Measurements from ENCODE around the gene IFI35. TPM values are rescaled to one million over a fixed set of nuclear protein-coding genes. Genes with fewer than 3 reads are reported as not detected.

The IFI35 gene
- polyA plus RNA-seq, 2 of the 4 experiments (the other 2 are of a cell fraction) = 10.8 to 20.2 TPM

GRCh38 chr17:43010667-43011308, 4.2 kb downstream of the IFI35 start:
- peak in 1 of 2 experiments; percentile 64 for DNase-seq (ENCODE audit: low read depth in 1 of 2, low spot score in 1 of 2)
- ChIA-PET POLR2A (interaction anchor here (5.7 kb wide), 1 partner anchor 12 kb away, joined by 38 read pairs; the partner anchor contains the start of gene RPL27), CTCF (interaction anchor here (0.6 to 3.4 kb wide), 6 partner anchors 8 to 82 kb away, joined by 3 to 20 read pairs (median 3); partner anchors contain the start of genes RND2 and RPL27)
- peaks cover 16% of the 10 kb centered on the region; the same call in 2 of the 3 replicates for H3K4me1 ChIP-seq
- ATAC-seq = no peak
- peak overlapping the region; percentile 22 for H3K4me2 ChIP-seq
- WGBS (ENCODE audit: missing lambda C conversion rate) = 76% methylated on average over 5 of the region's 5 CpGs
- H3K9me3 ChIP-seq = no peaks in the 10 kb centered on the region
- FAIRE-seq = no peak
- H3K27ac ChIP-seq = no peak overlapping the region; a peak in 1 of 6 replicates
- H3K4me3 ChIP-seq = no peak overlapping the region
- TF ChIP-seq KDM5A (IDR thresholded peaks at IDR 0.05) = no peak
- TF ChIP-seq EP300 (IDR thresholded peaks at IDR 0.05) = no peak
- TF ChIP-seq KDM1A (IDR thresholded peaks at IDR 0.05; ENCODE audit: low read depth) = no peak

- DNase-seq (ENCODE audit: low read depth in 1 of 2, low spot score in 1 of 2) (no peak), ATAC-seq (0 out of 6 replicates have a peak, but pooled peaks of 1 of the 2 experiments have one; percentile 12), FAIRE-seq (no peak)
- 88% methylated on average over 15 of the region's 15 CpGs for WGBS (ENCODE audit: missing lambda C conversion rate)
- ChIA-PET POLR2A (interaction anchor here (1.1 to 5.7 kb wide), 2 partner anchors 10 to 13 kb away, joined by 3 to 38 read pairs; partner anchors contain the start of gene RPL27), CTCF (interaction anchor here (0.6 to 3.4 kb wide), 8 partner anchors 9 to 83 kb away, joined by 3 to 20 read pairs (median 4); partner anchors contain the start of genes RND2 and RPL27)
- Histone ChIP-seq H3K9me3 (no peaks in the 10 kb centered on the region), H3K4me2 (no peak overlapping the region), H3K27ac (no peak overlapping the region), H3K4me1 (peaks cover 12% of the 10 kb centered on the region; the same call in 2 of the 3 replicates), H3K4me3 (no peak overlapping the region)
- TF ChIP-seq REST (IDR thresholded peaks at IDR 0.05) (no peak), HMGXB4 (CRISPR knock-in tag; IDR thresholded peaks at IDR 0.05; ENCODE audit: borderline replicate concordance) (no peak), EP300 (IDR thresholded peaks at IDR 0.05) (no peak), RCOR1 (IDR thresholded peaks at IDR 0.05; ENCODE audit: low read depth, low read length) (no peak), JUN (IDR thresholded peaks at IDR 0.05) (no peak), MYC (IDR thresholded peaks at IDR 0.05; ENCODE audit: borderline replicate concordance, low read length) (no peak), FOSL2 (IDR thresholded peaks at IDR 0.05) (no peak), FOSL2 (CRISPR knock-in tag; IDR thresholded peaks at IDR 0.05) (no peak), GATA3 (IDR thresholded peaks at IDR 0.05; ENCODE audit: borderline replicate concordance) (no peak), ZSCAN20 (CRISPR knock-in tag; IDR thresholded peaks at IDR 0.05) (no peak), ZC3H11A (IDR thresholded peaks at IDR 0.05) (no peak), E2F6 (IDR thresholded peaks at IDR 0.05; ENCODE audit: borderline replicate concordance, low read depth) (no peak), SREBF2 (IDR thresholded peaks at IDR 0.05) (no peak), TFCP2L1 (CRISPR knock-in tag; IDR thresholded peaks at IDR 0.05) (no peak), USF2 (IDR thresholded peaks at IDR 0.05) (no peak), MAZ (IDR thresholded peaks at IDR 0.05; ENCODE audit: borderline replicate concordance, low read depth, low read length) (no peak), NR3C1 (IDR thresholded peaks at IDR 0.05) (no peak), ESRRA (IDR thresholded peaks at IDR 0.05; ENCODE audit: borderline replicate concordance, low read length) (no peak), MAFK (IDR thresholded peaks at IDR 0.05; ENCODE audit: partially characterized antibody) (no peak), KDM5A (IDR thresholded peaks at IDR 0.05) (no peak)
These were observed 5.3 kb downstream of the IFI35 start for GRCh38 chr17:43011728-43012472.
